H1 (cell line): ENCODE measurements around the gene SPINT1. TPM values are rescaled to one million over a fixed set of nuclear protein-coding genes. Genes with fewer than 3 reads are reported as not detected.

Experiments used
- CTCF ChIA-PET: fragments of 300-600 bp; sonication (Branson Sonifier 250); formaldehyde crosslinking; loops from one replicate; lab custom pipeline; 2021; ENCODE audit not compliant: partially characterized antibody; lab: Charles Lee
- POLR2A ChIA-PET: fragments of 300-600 bp; sonication (Branson Sonifier 250); formaldehyde crosslinking; loops from one replicate; lab custom pipeline; 2021; ENCODE audit warnings: inconsistent platforms; ENCODE audit not compliant: partially characterized antibody; lab: Charles Lee
- DNase-seq, 2 experiments: peaks; one replicate each; pipeline versions ENCODE4 v3.0.0 to v3.0.0-alpha.2; 2010 to 2022; ENCODE audit warnings: low spot score in 2 of 2, low read depth in 1 of 2, mixed read lengths in 1 of 2
- FAIRE-seq: peaks from 2 replicates; lab custom pipeline; 2011; peaks lifted over from hg19 to GRCh38; lab: Jason Lieb, UNC
- H2AFZ ChIP-seq: 2 replicates; pipeline ENCODE4 v1.8.1; 2012; ENCODE audit warnings: low read length, inconsistent platforms
- H2AK5ac ChIP-seq: 2 replicates; pipeline ENCODE4 v1.6.1; 2013; ENCODE audit warnings: low read depth, low read length
- H2BK120ac ChIP-seq: replicated peaks from 2 replicates; pipeline ENCODE3; 2013; ENCODE audit warnings: low read depth, low read length, inconsistent platforms
- H2BK12ac ChIP-seq: 2 replicates; pipeline ENCODE4 v1.6.1; 2013; ENCODE audit warnings: low read depth, low read length
- H2BK15ac ChIP-seq: 2 replicates; pipeline ENCODE4 v1.6.1; 2013; ENCODE audit warnings: low read length
- H2BK20ac ChIP-seq: 2 replicates; pipeline ENCODE4 v1.6.1; 2013; ENCODE audit warnings: low read length
- H2BK5ac ChIP-seq: 2 replicates; pipeline ENCODE4 v1.6.1; 2013; ENCODE audit warnings: low read depth, low read length
- H3K14ac ChIP-seq: 2 replicates; pipeline ENCODE4 v1.6.1; 2013; ENCODE audit warnings: inconsistent platforms; ENCODE audit not compliant: insufficient read length
- H3K18ac ChIP-seq: 2 replicates; pipeline ENCODE4 v1.6.1; 2013; ENCODE audit warnings: low read length; ENCODE audit errors: extremely low read depth
- H3K23ac ChIP-seq: 2 replicates; pipeline ENCODE4 v1.6.1; 2013; ENCODE audit warnings: inconsistent platforms; ENCODE audit not compliant: insufficient read length
- H3K23me2 ChIP-seq: 2 replicates; pipeline ENCODE4 v1.6.1; 2013; ENCODE audit warnings: low read depth, low read length
- H3K27ac ChIP-seq: 2 replicates; pipeline ENCODE4 v1.6.1; 2011; ENCODE audit warnings: low read depth, low read length, inconsistent platforms
- H3K27me3 ChIP-seq, 4 experiments: replicated peaks in 1 of 4; 1 replicate in 1 of 4; 2 replicates in 3 of 4; pipeline versions ENCODE4 v1.6.1 to v1.8.1; 2011 to 2013; ENCODE audit warnings: low read length in 3 of 4, mild to moderate bottlenecking in 3 of 4, inconsistent platforms in 2 of 4, mixed read lengths in 2 of 4, moderate library complexity in 1 of 4; ENCODE audit not compliant: control insufficient read depth in 3 of 4, insufficient read depth in 3 of 4; ENCODE audit errors: extremely low read depth in 1 of 4
- H3K36me3 ChIP-seq, 4 experiments: 2 replicates each; pipeline versions ENCODE4 v1.6.1 to v1.8.1; 2011 to 2013; ENCODE audit warnings: mild to moderate bottlenecking in 4 of 4, low read length in 3 of 4, moderate library complexity in 2 of 4, control low read depth in 1 of 4, inconsistent platforms in 1 of 4; ENCODE audit not compliant: insufficient read depth in 4 of 4, control insufficient read depth in 2 of 4
- H3K4ac ChIP-seq: replicated peaks from 2 replicates; pipeline ENCODE3; 2013; ENCODE audit warnings: low read length, low read depth, mixed read lengths, inconsistent platforms; ENCODE audit not compliant: insufficient read length
- H3K4me1 ChIP-seq, 4 experiments: replicated peaks in 1 of 4; 1 replicate in 1 of 4; 2 replicates in 3 of 4; pipeline versions ENCODE4 v1.6.1 to v1.8.1; 2011 to 2013; ENCODE audit warnings: low read length in 3 of 4, inconsistent platforms in 2 of 4, mixed read lengths in 1 of 4; ENCODE audit not compliant: insufficient read depth in 4 of 4, control insufficient read depth in 3 of 4
- H3K4me2 ChIP-seq, 2 experiments: 2 replicates each; pipeline versions ENCODE4 v1.6.1 to v1.8.1; 2011 to 2013; ENCODE audit warnings: low read depth in 2 of 2, low read length in 2 of 2, control low read depth in 1 of 2, inconsistent platforms in 1 of 2, mild to moderate bottlenecking in 1 of 2; ENCODE audit not compliant: insufficient read depth in 1 of 2
- H3K4me3 ChIP-seq, 4 experiments: fragments of 200-600, 300-600 bp in 1 of 4; sonication (generic), shearing (Covaris generic), sonication (Bioruptor Twin) in 1 of 4; 2 replicates each; pipeline versions ENCODE4 v1.5.1 to v1.8.1; 2011 to 2016; ENCODE audit warnings: low read length in 4 of 4, low read depth in 3 of 4, control low read depth in 2 of 4, inconsistent platforms in 2 of 4, mild to moderate bottlenecking in 2 of 4, mixed read lengths in 1 of 4, moderate library complexity in 1 of 4; ENCODE audit not compliant: insufficient read depth in 2 of 4; ENCODE audit errors: extremely low read depth in 1 of 4
- H3K56ac ChIP-seq: replicated peaks from 2 replicates; pipeline ENCODE3; 2013; ENCODE audit warnings: low read depth, mild to moderate bottlenecking, mixed read lengths, low read length, inconsistent platforms; ENCODE audit not compliant: insufficient read length
- H3K79me1 ChIP-seq: 2 replicates; pipeline ENCODE4 v1.6.1; 2013; ENCODE audit warnings: low read depth, low read length, control low read depth
- H3K79me2 ChIP-seq, 2 experiments: 2 replicates each; pipeline versions ENCODE4 v1.6.1 to v1.8.1; 2012 to 2013; ENCODE audit warnings: low read length in 2 of 2, mild to moderate bottlenecking in 2 of 2, inconsistent platforms in 1 of 2; ENCODE audit not compliant: insufficient read depth in 2 of 2, control insufficient read depth in 1 of 2
- H3K9ac ChIP-seq, 4 experiments: replicated peaks in 1 of 4; 1 replicate in 1 of 4; 2 replicates in 3 of 4; pipeline versions ENCODE4 v1.6.1 to v1.8.1; 2011 to 2013; ENCODE audit warnings: low read depth in 3 of 4, low read length in 3 of 4, control low read depth in 2 of 4, mild to moderate bottlenecking in 2 of 4, moderate library complexity in 2 of 4, inconsistent platforms in 1 of 4; ENCODE audit errors: extremely low read depth in 1 of 4
- H3K9me3 ChIP-seq, 2 experiments: 2 replicates each; pipeline versions ENCODE4 v1.6.1 to v1.8.1; 2012 to 2013; ENCODE audit warnings: mild to moderate bottlenecking in 2 of 2, moderate library complexity in 2 of 2, control low read depth in 1 of 2, inconsistent platforms in 1 of 2, low read depth in 1 of 2, low read length in 1 of 2, mixed read lengths in 1 of 2; ENCODE audit not compliant: insufficient read depth in 2 of 2
- H4K20me1 ChIP-seq, 2 experiments: replicated peaks in 1 of 2; 2 replicates each; pipeline versions ENCODE3 to v1.8.1; 2011 to 2013; ENCODE audit warnings: inconsistent platforms in 2 of 2, low read length in 2 of 2, mild to moderate bottlenecking in 1 of 2; ENCODE audit not compliant: insufficient read depth in 2 of 2, control insufficient read depth in 1 of 2
- H4K5ac ChIP-seq: 2 replicates; pipeline ENCODE4 v1.6.1; 2013; ENCODE audit warnings: low read length, low read depth, mixed read lengths, inconsistent platforms; ENCODE audit not compliant: insufficient read length
- H4K8ac ChIP-seq: 2 replicates; pipeline ENCODE4 v1.8.0; 2013; ENCODE audit warnings: mild to moderate bottlenecking, moderate library complexity, low read length, inconsistent platforms; ENCODE audit not compliant: insufficient read depth; ENCODE audit errors: extremely low read depth
- H4K91ac ChIP-seq: replicated peaks from 2 replicates; pipeline ENCODE3; 2013; ENCODE audit warnings: low read length, mixed read lengths, inconsistent platforms; ENCODE audit not compliant: insufficient read length
- POLR2AphosphoS5 ChIP-seq: IDR thresholded peaks from 2 replicates; pipeline ENCODE4 v1.6.1; 2011; ENCODE audit warnings: low read depth, low read length
- SUZ12 ChIP-seq: fragments of 200-600 bp; sonication (generic); IDR thresholded peaks from 2 replicates; pipeline ENCODE4 v1.6.1; 2012; ENCODE audit warnings: mild to moderate bottlenecking, inconsistent platforms, low read length, moderate library complexity, mixed read lengths
- WGBS, 2 experiments: shearing (Covaris generic) in 1 of 2; methylation state at CpG; one replicate each; pipeline versions ENCODE4 v1.1.6 to v1.1.7; 2013 to 2015; ENCODE audit warnings: low lambda C conversion rate in 2 of 2, mixed read lengths in 2 of 2, inconsistent platforms in 1 of 2, low coverage in 1 of 2, missing lambda C conversion rate in 1 of 2; ENCODE audit not compliant: insufficient replicate concordance in 2 of 2, insufficient coverage in 1 of 2, insufficient read length in 1 of 2; ENCODE audit errors: extremely low coverage in 1 of 2, missing lambda C conversion rate in 1 of 2; 5-methylcytosine and 5-hydroxymethylcytosine counted together
- polyA plus RNA-seq, 7 experiments: library from polyadenylated mRNA; depleted of rRNA in 3 of 7; stranded (reverse) in 5 of 7; unstranded in 2 of 7; fragments of >200 nt in 5 of 7; fragments of 200-250 nt in 2 of 7; gene quantifications; 1 replicate in 5 of 7; 2 replicates in 1 of 7; 4 replicates in 1 of 7; pipeline versions ENCODE4 v1.2.1 to v1.2.3, GENCODE V29; 2011 to 2013; ENCODE audit warnings: missing spikeins in 2 of 7, mixed read lengths in 2 of 7
- total RNA-seq: library from RNA; stranded (reverse); fragmentation: NEBNext Ultra II Directional; extraction: Animal tissue kit (Norgen Biotek cat#: 25700); gene quantifications from 2 replicates; pipeline ENCODE4 v1.2.1, GENCODE V29; 2021

The SPINT1 gene
- total and polyA plus RNA-seq, 2 of the 8 experiments (the other 6 are each of a cell fraction or from before 2014, with no cell fraction given), result 117 to 155 TPM

DNA sequence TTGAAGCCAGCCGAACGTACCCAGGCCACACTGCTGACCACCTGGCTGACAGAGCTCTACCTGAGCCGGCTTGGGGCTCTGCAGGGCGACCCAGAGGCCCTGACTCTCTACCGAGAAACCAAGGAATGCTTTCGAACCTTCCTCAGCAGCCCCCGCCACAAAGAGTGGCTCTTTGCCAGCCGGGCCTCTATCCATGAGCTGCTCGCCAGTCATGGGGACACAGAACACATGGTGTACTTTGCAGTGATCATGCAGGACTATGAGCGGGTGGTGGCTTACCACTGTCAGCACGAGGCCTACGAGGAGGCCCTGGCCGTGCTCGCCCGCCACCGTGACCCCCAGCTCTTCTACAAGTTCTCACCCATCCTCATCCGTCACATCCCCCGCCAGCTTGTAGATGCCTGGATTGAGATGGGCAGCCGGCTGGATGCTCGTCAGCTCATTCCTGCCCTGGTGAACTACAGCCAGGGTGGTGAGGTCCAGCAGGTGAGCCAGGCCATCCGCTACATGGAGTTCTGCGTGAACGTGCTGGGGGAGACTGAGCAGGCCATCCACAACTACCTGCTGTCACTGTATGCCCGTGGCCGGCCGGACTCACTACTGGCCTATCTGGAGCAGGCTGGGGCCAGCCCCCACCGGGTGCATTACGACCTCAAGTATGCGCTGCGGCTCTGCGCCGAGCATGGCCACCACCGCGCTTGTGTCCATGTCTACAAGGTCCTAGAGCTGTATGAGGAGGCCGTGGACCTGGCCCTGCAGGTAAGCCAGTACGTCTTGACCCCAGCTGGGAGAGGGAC lies 56.6 kb downstream of the SPINT1 start:
- no peak overlapping the region for H2AK5ac ChIP-seq
- DNase-seq, result no peak

More for the DNA sequence above, 56.6 kb downstream of the SPINT1 start:
- peaks cover 0 to 17% of the 10 kb centered on the region in 2 experiments; a peak in 3 of 4 replicates for H3K79me2 ChIP-seq
- H3K27me3 ChIP-seq, result no peaks in the 10 kb centered on the region
- H3K4me3 ChIP-seq, result no peak overlapping the region
- no peaks in the 10 kb centered on the region for H3K23me2 ChIP-seq
- no peak overlapping the region for H2BK12ac ChIP-seq
- no peak overlapping the region for H3K4me2 ChIP-seq
- H3K4me1 ChIP-seq, result peaks cover 0 to 4% (median 4%) of the 10 kb centered on the region in 4 experiments; a peak in 5 of 7 replicates
- H2BK120ac ChIP-seq, result no peak overlapping the region
- no peak overlapping the region for H4K5ac ChIP-seq
- H3K36me3 ChIP-seq, result peaks cover 22 to 43% (median 35%) of the 10 kb centered on the region in 4 experiments
- no peak overlapping the region for H3K4ac ChIP-seq
- H2BK15ac ChIP-seq, result no peak overlapping the region
- H4K8ac ChIP-seq, result no peak overlapping the region
- no peak overlapping the region for H2BK20ac ChIP-seq
- no peak overlapping the region for H3K18ac ChIP-seq
- TF ChIP-seq SUZ12 (no peak), POLR2AphosphoS5 (0 out of 2 replicates have a peak, but pooled peaks have one; percentile 5)
- no peak for FAIRE-seq
- H3K9me3 ChIP-seq, result no peaks in the 10 kb centered on the region
- H3K14ac ChIP-seq, result no peak overlapping the region
- ChIA-PET CTCF (interaction anchor here (0.5 to 20.6 kb wide), 13 partner anchors 8 to 337 kb away, joined by 3 to 619 read pairs (median 4); partner anchors contain the start of genes CHAC1, CHP1 and DLL4), POLR2A (interaction anchor here (0.6 to 2.3 kb wide), 9 partner anchors 11 to 115 kb away, joined by 3 to 7 read pairs (median 4); partner anchors contain the start of gene CHAC1)
- peaks cover under 1% of the 10 kb centered on the region; the same call in 1 of the 2 replicates for H3K79me1 ChIP-seq
- no peak overlapping the region for H3K56ac ChIP-seq
- H4K91ac ChIP-seq, result no peak overlapping the region
- peaks cover 16 to 31% of the 10 kb centered on the region in 2 experiments for H4K20me1 ChIP-seq
- H2BK5ac ChIP-seq, result no peak overlapping the region; the same call in 1 of the 2 replicates
- no peak overlapping the region for H3K9ac ChIP-seq
- H3K27ac ChIP-seq, result no peak overlapping the region
- 92% methylated on average over 36 of the region's 36 CpGs; no CpG with 5 or more reads in 1 of the 2 experiments for WGBS, 2 experiments
- H3K23ac ChIP-seq, result no peak overlapping the region
- no peak overlapping the region for H2AFZ ChIP-seq
